DOHH2 (cell line): ENCODE results near the gene TUBGCP4.

Experiments used
- H3F3A ChIP-seq: fragments of 200-600 bp; sonication (generic), shearing (Covaris generic); 2 replicates; pipeline ENCODE4 v1.6.0; 2016; ENCODE audit warnings: antibody characterized with exemption, mild to moderate bottlenecking; ENCODE audit not compliant: control insufficient read depth, insufficient read depth
- H3K27ac ChIP-seq: fragments of 200-600 bp; sonication (generic); 2 replicates; pipeline ENCODE4 v1.5.1; 2014; ENCODE audit warnings: low read depth, mild to moderate bottlenecking, low read length, moderate library complexity
- H3K27me3 ChIP-seq: fragments of 200-600 bp; sonication (generic); 2 replicates; pipeline ENCODE4 v1.6.1; 2014; ENCODE audit warnings: mild to moderate bottlenecking, low read length, mixed read lengths; ENCODE audit not compliant: control insufficient read depth
- H3K36me3 ChIP-seq: fragments of 200-600 bp; sonication (generic); 2 replicates; pipeline ENCODE4 v1.6.1; 2014; ENCODE audit warnings: mild to moderate bottlenecking, low read length, moderate library complexity, mixed read lengths; ENCODE audit not compliant: control insufficient read depth
- H3K4me1 ChIP-seq: fragments of 200-600 bp; sonication (generic); 2 replicates; pipeline ENCODE4 v1.6.1; 2014; ENCODE audit warnings: mild to moderate bottlenecking, low read length, mixed read lengths; ENCODE audit not compliant: control insufficient read depth
- H3K4me2 ChIP-seq: fragments of 200-600 bp; sonication (generic); 2 replicates; pipeline ENCODE4 v1.6.0; 2014; ENCODE audit warnings: mild to moderate bottlenecking, low read length, moderate library complexity
- H3K4me3 ChIP-seq: fragments of 200-600 bp; sonication (generic); 2 replicates; pipeline ENCODE4 v1.5.1; 2014; ENCODE audit warnings: mild to moderate bottlenecking, low read length, mixed read lengths
- H3K79me2 ChIP-seq: fragments of 200-600 bp; sonication (generic); 2 replicates; pipeline ENCODE4 v1.6.1; 2014; ENCODE audit warnings: mild to moderate bottlenecking, low read length, mixed read lengths; ENCODE audit not compliant: control insufficient read depth
- H3K9me2 ChIP-seq: fragments of 200-600 bp; sonication (generic); replicated peaks from 2 replicates; pipeline ENCODE4 v1.6.1; 2014; ENCODE audit warnings: mild to moderate bottlenecking, low read length, mixed read lengths; ENCODE audit not compliant: control insufficient read depth
- H3K9me3 ChIP-seq: fragments of 200-600 bp; sonication (generic); 2 replicates; pipeline ENCODE4 v1.6.1; 2014; ENCODE audit warnings: antibody characterized with exemption, low read length, mixed read lengths; ENCODE audit not compliant: control insufficient read depth, insufficient read depth
- H4K20me1 ChIP-seq: fragments of 200-600 bp; sonication (generic); 2 replicates; pipeline ENCODE4 v1.6.0; 2014; ENCODE audit warnings: low read depth, mild to moderate bottlenecking, antibody characterized with exemption, low read length, moderate library complexity; ENCODE audit not compliant: control insufficient read depth, insufficient read depth
- EZH2phosphoT487 ChIP-seq: fragments of 200-600 bp; sonication (generic); IDR thresholded peaks from 2 replicates; pipeline ENCODE4 v1.6.1; 2017; ENCODE audit warnings: borderline replicate concordance, mild to moderate bottlenecking, antibody characterized with exemption, low read length, moderate library complexity, mixed read lengths
- TF ChIP-seq, protein P1 (sequence below): fragments of 200-600 bp; sonication (generic); IDR thresholded peaks from one replicate; pipeline ENCODE4 v1.5.1; 2014; ENCODE audit warnings: antibody characterized with exemption, mild to moderate bottlenecking, low read depth, low read length; ENCODE audit not compliant: poor library complexity, severe bottlenecking

TUBGCP4 gene

DNA sequence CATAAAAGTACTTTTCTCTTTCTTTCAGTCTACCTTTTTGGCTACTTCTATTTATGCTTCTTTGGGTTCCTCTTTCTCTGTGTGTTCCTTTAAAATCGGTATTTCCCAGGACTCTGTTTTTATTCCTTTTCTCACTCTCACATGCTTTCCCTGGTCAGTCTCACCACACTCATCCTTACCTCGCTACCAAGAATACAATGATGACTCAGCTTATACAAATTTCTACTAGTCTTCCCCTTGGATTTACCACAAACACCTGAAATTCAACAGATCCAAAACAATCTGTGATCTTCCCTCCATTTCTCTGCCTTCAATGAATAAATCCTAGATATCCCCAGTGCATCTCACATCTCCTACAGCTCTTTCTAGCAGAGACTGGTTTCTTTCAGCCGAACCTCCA lies 52.9 kb downstream of the TUBGCP4 start:
- Histone ChIP-seq H3K9me2 (no peaks in the 10 kb centered on the region), H3K36me3 (peaks cover 42% of the 10 kb centered on the region), H3K4me1 (no peaks in the 10 kb centered on the region), H3K9me3 (no peaks in the 10 kb centered on the region), H4K20me1 (no peaks in the 10 kb centered on the region), H3F3A (peaks cover 3% of the 10 kb centered on the region; the same call in 1 of the 2 replicates), H3K4me3 (no peak overlapping the region), H3K79me2 (no peaks in the 10 kb centered on the region), H3K27ac (no peak overlapping the region), H3K27me3 (no peaks in the 10 kb centered on the region), H3K4me2 (no peak overlapping the region)
- TF ChIP-seq, protein P1, sequence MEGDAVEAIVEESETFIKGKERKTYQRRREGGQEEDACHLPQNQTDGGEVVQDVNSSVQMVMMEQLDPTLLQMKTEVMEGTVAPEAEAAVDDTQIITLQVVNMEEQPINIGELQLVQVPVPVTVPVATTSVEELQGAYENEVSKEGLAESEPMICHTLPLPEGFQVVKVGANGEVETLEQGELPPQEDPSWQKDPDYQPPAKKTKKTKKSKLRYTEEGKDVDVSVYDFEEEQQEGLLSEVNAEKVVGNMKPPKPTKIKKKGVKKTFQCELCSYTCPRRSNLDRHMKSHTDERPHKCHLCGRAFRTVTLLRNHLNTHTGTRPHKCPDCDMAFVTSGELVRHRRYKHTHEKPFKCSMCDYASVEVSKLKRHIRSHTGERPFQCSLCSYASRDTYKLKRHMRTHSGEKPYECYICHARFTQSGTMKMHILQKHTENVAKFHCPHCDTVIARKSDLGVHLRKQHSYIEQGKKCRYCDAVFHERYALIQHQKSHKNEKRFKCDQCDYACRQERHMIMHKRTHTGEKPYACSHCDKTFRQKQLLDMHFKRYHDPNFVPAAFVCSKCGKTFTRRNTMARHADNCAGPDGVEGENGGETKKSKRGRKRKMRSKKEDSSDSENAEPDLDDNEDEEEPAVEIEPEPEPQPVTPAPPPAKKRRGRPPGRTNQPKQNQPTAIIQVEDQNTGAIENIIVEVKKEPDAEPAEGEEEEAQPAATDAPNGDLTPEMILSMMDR, result no peak
- no peak for TF ChIP-seq EZH2phosphoT487

DNA sequence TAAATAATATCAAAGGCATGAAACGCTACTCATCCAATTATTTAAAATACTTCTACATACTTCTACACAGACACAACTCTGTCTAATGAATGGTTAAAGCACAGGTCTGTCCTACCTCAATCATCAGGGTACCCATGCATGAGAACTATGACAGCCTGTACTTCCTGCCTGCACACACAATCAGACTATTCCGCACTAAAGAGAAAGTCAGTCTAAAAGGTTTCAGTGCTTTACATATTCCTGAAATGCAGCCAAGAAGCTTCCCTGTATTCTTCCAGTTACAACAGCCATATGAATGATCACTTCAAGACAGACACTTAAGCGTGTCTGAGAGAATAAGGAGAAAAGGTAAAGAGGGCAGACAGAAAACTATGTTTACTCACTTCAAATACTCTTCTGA lies 58.8 kb downstream of the TUBGCP4 start:
- Histone ChIP-seq H3K79me2 (no peaks in the 10 kb centered on the region), H3K4me2 (peak overlapping the region; percentile 12; the same call in 1 of the 2 replicates), H3K27me3 (no peaks in the 10 kb centered on the region), H3F3A (peaks cover 3% of the 10 kb centered on the region; the same call in 1 of the 2 replicates), H3K9me3 (no peaks in the 10 kb centered on the region), H3K27ac (no peak overlapping the region), H3K36me3 (peaks cover 31% of the 10 kb centered on the region), H3K4me1 (peaks cover 11% of the 10 kb centered on the region), H4K20me1 (no peaks in the 10 kb centered on the region), H3K9me2 (no peaks in the 10 kb centered on the region), H3K4me3 (no peak overlapping the region)
- no peak for TF ChIP-seq EZH2phosphoT487
- TF ChIP-seq, protein P1, result no peak

DNA sequence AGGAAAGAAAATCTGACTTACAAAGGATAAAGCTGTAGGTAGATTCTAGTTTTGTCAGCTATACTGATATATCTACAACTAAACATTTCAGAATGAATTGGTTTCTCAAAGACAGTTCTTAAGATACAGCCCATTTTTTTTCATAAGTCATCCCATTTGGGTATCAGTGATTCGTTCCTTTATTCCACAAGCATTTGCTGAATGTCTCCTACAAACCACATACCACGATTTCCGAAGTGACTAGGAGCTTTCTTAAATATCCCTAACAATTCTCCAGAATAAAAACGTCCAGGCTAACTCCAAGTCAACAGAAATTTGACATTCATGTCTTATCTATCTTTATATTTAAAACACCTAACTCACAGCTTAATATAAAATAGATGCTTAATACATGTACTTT lies 62.3 kb downstream of the TUBGCP4 start:
- Histone ChIP-seq H3K4me3 (no peak overlapping the region), H3K4me1 (peaks cover 11% of the 10 kb centered on the region), H3K9me3 (no peaks in the 10 kb centered on the region), H3F3A (no peaks in the 10 kb centered on the region), H3K79me2 (no peaks in the 10 kb centered on the region), H3K36me3 (peaks cover 26% of the 10 kb centered on the region), H3K27ac (no peak overlapping the region), H4K20me1 (no peaks in the 10 kb centered on the region), H3K9me2 (no peaks in the 10 kb centered on the region), H3K4me2 (no peak overlapping the region), H3K27me3 (no peaks in the 10 kb centered on the region)
- TF ChIP-seq, protein P1, result no peak
- TF ChIP-seq EZH2phosphoT487, result no peak
